NCI-H1694 (cell line): ENCODE data around the gene BTF3L4.
A peak's percentile ranks its signal among the peaks of the same experiment; 100 is the strongest.
"Not testable (repeated sequence)": the region's sequence is repeated elsewhere in the genome, so short reads cannot be mapped to it uniquely, and the experiment has no call there.

Source experiments
- DNase-seq: peaks from one replicate; lab custom pipeline; 2025; lab: John Stamatoyannopoulos, UW

BTF3L4 gene

DNA sequence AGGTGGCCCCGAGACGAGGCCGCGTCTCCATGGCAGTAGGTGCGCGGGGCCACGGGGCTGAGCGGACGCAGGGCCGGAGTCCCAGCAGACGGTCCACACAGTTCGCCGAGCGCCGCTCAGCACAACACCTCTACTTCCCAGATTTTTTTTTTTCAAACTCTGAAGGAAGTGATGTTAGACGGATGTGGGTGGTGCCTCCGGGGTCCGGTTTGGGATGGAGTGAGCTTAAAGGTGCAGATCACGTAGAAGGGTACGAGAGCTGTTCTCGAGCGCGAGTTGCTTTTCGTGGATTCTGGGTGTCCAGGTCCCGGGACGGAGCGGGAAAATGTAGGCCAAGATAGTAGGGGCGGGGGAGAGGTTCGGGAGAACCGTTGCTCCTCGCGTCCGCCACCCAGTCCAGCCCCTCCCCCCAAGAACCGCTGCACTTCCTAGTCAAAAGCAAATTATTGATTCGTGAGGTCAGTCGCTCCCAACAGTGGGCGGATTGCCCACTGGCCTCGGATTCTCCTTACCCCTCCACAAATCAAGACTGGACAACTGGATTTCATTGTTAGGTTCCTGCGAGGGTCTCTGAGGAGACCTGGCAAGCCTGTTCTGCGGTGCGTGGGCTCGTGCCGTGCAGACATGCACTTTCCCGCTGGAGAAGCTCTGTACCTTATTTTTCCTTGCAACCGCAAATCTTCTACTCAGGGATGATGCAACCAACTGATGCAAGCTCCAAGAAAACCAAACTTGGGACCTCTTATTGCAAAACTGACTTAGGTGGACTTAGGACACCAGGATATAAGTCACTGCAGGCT, 829 bp upstream of the BTF3L4 start, which contains the start of gene TXNDC12:
Gene TXNDC12, minus strand, starts transcription at position 126 of the 800 bp plus-strand sequence. Its CDS starts 95 bp downstream, at position 31.
- DNase-seq: peak; percentile 84

DNA sequence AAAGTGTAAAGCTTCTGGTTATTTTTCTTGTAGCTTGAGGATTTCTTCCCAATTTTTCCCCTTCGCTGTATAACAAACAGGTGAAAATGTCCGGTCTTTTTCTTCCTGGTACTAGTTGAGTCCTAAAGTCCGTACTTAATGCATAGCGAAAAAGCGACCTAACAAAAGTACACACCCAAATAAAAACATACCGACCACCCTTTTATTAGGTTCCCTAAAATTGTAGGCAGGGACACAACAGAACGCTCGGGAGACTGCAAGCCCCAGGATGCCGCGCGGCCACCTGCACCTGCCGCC, 281 bp upstream of the BTF3L4 start:
- no peak for DNase-seq

- DNase-seq: no peak
These were observed 789 bp downstream of the BTF3L4 start for GRCh38 chr1:52056937-52057231.

DNA sequence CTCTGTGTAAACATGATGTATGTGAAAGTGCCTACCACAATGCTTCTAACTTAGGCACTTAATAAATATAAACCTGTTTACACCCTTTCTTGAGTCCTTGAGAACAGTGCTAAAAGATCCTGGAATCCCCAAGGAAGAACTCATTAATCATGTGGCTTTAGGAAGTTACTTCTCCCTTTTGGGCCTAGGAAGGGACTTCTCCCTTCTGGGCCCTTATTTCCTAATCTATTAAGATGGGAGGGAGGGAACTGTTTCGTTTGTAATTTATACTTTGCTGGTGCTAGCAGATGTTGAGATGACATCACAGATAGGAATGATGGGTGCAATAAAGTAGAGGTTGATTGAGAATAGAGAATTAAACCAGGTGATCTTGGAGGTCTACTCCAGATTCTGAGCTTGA, 1.2 kb downstream of the BTF3L4 start:
- no peak for DNase-seq

DNA sequence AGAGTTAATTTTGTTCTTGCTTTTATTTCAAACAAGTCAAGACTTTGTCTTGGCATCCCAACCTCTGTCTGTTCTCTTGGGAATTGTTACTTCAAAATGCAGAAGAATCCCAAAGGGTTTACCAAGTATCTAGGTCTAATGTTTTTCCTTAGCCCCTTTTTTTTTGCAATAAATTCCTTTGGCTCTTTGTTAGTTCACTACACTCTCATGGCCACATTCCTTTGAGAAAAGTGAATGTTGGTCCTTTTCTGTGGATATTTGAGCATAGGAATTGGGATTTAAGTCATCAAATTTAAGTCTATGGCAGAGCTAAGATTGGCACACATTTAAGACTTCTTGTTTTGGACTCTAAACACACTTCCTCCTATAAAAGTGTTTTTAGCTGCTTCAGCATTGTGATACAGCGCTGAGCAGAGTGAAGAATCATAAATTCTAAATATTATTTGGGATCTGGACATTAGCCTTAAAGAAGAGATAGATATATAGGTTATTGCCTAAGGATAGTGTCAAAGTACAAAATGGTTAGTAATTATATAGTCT, 1.9 kb downstream of the BTF3L4 start:
- DNase-seq: no peak

GRCh38 chr1:52059321-52059720, 3.2 kb downstream of the BTF3L4 start:
- DNase-seq: no peak

DNA sequence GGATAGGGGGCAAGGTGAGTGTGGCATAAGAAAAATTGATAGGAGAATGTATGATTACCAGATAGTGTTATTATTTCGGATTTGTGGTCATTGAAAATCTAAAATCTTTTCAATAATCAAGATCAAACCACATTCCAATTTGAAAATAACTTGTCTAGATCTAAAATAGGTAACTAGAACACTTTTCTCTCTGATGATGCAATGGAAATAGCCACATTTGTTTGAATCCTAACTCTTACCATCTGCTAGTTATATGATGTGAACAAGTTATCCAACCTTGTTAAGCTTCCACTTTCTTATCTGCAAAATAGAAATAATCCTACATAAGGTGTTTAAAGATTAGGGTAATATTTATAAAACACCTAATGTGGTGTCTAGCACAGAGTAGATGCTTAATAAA, 3.8 kb downstream of the BTF3L4 start:
- DNase-seq: no peak

DNA sequence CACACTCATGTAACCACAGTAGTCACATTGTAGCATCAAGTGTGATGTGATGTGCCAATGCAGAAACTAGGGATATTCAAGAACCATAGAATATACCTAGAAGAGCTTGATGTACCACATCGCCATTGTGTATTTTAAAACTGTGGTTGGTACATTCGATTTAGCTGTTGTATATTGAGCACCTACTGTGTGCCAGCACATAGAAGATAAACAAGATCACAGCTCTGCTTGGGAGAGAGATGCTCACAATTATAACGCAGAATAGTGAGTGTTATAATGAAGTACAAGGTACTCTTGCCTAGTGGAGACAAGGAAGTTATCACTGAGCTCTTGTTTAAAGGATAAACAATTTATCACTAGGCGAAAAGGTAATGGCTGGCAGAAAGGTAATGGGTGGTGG, 4.7 kb downstream of the BTF3L4 start:
- DNase-seq: no peak

GRCh38 chr1:52063192-52063591, 7.1 kb downstream of the BTF3L4 start:
- no peak for DNase-seq

- DNase-seq: no peak
These were observed 14.6 kb downstream of the BTF3L4 start for GRCh38 chr1:52070704-52071103.

DNA sequence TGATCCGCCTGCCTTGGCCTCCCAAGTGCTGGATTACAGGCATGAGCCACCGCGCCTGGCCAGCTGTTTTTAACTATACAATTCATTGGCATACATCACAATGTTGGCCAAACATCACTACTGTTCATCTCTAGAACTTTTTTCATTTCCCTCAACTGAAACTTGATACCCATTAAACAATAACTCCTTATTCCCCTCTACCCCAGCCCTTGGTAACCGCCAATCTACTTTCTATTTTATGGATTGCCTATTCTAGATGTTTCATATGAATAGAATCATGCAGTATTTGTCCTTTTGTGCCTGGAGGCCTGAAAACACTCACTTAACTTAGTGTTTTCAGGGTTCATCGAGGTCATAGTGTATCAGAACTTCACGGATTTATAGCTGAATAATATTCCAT, 16.2 kb downstream of the BTF3L4 start:
- DNase-seq: no peak

DNA sequence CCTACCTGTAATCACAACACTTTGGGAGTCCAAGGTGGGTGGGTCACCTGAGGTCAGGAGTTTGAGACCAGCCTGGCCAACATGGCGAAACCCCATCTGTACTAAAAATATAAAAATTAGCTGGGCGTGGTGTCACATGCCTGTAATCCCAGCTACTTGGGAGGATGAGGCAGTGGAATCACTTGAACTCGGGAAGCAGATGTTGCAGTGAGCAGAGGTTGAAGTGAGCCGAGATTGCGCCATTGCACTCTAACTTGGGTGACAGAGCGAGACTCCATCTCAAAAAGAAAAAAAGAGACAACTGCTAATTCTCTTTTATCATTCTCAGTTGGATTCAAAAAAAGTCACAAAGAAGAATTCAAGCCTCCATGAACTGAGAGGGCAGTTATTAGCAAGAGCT, 21.2 kb downstream of the BTF3L4 start:
- DNase-seq: not testable (repeated sequence)

DNA sequence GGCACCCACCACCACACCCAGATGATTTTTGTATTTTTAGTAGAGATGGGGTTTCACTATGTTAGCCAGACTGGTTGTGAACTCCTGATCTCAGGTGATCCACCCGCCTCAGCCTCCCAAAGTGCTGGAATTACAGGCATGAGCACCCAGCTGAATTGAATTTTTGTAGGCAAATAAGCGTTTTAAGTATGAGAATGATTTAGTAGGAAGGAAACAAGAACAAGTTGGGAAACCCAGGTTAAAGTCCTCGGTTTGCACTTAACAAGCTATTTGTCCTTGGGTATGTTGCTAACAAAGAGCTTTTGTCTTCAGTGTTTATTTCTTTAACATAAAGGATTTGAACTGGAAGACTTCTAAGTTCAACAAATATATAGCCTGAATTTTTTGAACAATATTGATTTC, 23.9 kb downstream of the BTF3L4 start:
- no peak for DNase-seq

DNA sequence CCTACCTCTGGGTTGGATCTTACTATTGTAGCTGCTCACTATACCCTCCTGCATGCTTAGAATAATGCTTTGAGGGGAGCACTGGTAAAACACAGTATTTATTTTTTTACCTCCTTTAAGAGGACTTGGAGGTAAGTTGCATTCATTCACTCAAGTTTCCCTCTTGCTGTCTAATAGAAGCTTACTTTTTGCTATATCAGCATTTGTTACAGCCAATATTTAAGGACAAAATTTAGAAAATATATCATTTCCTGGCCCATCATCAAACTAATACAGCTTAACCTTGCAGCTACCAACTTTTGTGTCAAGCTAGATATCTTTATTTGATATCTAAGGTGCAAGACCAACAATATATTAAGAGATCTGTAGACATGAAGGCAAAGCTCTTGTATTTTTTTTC, 31.8 kb downstream of the BTF3L4 start:
- DNase-seq: not testable (repeated sequence)

DNA sequence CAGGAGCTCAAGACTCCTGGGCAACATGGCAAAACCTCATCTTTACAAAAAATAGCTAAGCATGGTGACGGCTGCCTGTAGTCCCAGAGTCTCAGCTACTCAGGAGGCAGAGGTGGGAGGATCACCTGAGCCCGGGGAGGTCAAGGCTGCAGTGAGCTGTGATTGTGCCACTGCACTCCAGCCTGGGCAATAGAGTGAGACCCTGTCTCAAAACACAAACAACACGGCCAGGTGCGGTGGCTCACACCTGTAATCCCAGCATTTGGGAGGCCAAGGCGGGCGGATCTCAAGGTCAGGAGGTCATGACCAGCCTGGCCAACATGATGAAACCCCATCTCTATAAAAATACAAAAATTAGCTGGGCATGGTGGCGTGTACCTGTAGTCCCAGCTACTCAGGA, 38.2 kb downstream of the BTF3L4 start:
- not testable (repeated sequence) for DNase-seq

- no peak for DNase-seq
These were observed 40.1 kb downstream of the BTF3L4 start for GRCh38 chr1:52096216-52096615.

GRCh38 chr1:52098139-52098871, 42.2 kb downstream of the BTF3L4 start:
- no peak for DNase-seq

GRCh38 chr1:52102336-52103013, 46.4 kb downstream of the BTF3L4 start:
- DNase-seq: no peak

DNA sequence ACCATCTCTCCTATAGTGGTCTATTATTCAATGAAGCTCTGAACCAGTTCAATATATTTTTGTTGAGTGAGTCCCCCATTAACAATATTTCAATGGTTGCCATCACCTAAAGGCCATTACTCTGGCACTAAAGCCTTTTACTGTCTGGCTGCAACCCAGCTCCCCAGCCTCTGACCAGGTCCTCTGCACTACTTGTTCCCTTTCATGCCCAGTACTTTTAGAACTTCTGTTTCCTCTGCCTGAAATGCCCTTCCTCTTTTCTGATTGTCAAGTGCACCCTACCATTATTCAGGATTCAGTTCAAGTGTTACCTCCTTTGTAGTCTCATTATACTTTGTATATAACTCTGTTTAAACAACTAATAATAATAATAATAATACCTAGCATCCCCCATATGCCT, 55.4 kb downstream of the BTF3L4 start:
- DNase-seq: no peak

GRCh38 chr1:52112489-52112888, 56.4 kb downstream of the BTF3L4 start:
- no peak for DNase-seq

DNA sequence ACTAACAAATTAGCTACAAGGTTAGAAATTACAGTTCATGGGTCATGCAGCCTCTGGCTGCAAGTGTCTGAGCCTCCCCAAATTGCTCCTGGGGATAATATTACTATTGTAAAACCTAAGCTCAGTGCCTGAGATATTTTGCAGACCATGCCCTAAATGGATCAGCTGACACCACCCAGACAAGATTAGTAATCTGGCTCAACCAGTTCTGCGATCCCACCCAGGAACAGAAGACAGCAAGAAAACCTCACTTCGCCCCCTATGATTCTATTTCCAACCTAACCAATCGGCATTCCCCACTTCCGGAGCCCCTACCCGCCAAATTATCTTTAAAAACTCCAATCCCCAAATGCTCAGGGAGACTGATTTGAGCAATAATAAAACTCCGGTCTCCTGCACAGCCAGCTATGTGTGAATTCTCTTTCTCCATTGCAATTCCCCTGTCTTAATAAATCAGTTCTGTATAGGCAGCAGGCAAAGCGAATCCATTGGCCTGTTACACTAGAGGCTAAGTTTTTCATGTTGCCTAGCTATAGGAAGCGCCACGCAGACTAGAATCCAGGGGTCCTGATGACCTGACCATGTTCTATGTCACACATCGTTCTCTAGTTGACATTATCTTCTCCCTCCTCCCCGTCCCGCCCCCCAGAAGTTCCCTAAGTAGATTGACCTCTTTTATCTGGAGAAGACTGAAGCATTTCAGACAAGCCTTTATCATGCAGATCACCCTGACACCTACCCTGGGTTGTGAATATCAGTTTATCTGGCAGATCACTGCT, 63.4 kb downstream of the BTF3L4 start:
- DNase-seq: no peak

- no peak for DNase-seq
These were observed 66.3 kb downstream of the BTF3L4 start for GRCh38 chr1:52122384-52122783.
